Measurements from ENCODE around the gene KIF18A.

- no peak for TF ChIP-seq CTCF (IDR thresholded peaks at IDR 0.05)
- no peak for TF ChIP-seq POLR2AphosphoS5 (IDR thresholded peaks at IDR 0.05)
- TF ChIP-seq POLR2A (IDR thresholded peaks at IDR 0.05), result no peak
- TF ChIP-seq EP300 (IDR thresholded peaks at IDR 0.05), result no peak
Observed at GRCh38 chr11:28083118-28083517, 24.8 kb downstream of the KIF18A start.

Measured in sigmoid colon (tissue), 4 donors.